Activated naive CD8-positive, alpha-beta T cell treated with anti-CD3 and anti-CD28 coated beads, Interleukin-2, amount 50 U/mL, for 24 hours (primary cell): ENCODE results near the gene ATP8B2.
"Not testable (repeated sequence)": the region's sequence is repeated elsewhere in the genome, so short reads cannot be mapped to it uniquely, and the experiment has no call there.

Experiments
- ATAC-seq: fragments of 150-1000 bp; cut with Tn5 transposase; one replicate; pipeline ENCODE4 v1.10.0; 2021
- DNase-seq: peaks from one replicate; pipeline ENCODE4 v3.0.0; 2021
- H3K27ac Mint-ChIP-seq: one replicate; pipeline ENCODE4 v1.8.0; 2021; ENCODE audit warnings: mild to moderate bottlenecking, mixed read lengths
- H3K27me3 Mint-ChIP-seq: one replicate; pipeline ENCODE4 v1.8.0; 2021; ENCODE audit warnings: mixed read lengths
- H3K36me3 Mint-ChIP-seq: one replicate; pipeline ENCODE4 v1.8.0; 2021; ENCODE audit warnings: low read depth, mixed read lengths
- H3K4me1 Mint-ChIP-seq: one replicate; pipeline ENCODE4 v1.8.0; 2021; ENCODE audit warnings: mixed read lengths
- H3K4me3 Mint-ChIP-seq: one replicate; pipeline ENCODE4 v1.8.0; 2021; ENCODE audit warnings: mild to moderate bottlenecking, moderate library complexity, mixed read lengths
- H3K9me3 Mint-ChIP-seq: one replicate; pipeline ENCODE4 v1.8.0; 2021; ENCODE audit warnings: mixed read lengths

Gene ATP8B2

GRCh38 chr1:154314226-154314625 is 11.1 kb upstream of the ATP8B2 start:
- H3K4me1 Mint-ChIP-seq, H3K27me3 Mint-ChIP-seq, ATAC-seq, H3K27ac Mint-ChIP-seq, H3K4me3 Mint-ChIP-seq, DNase-seq, H3K36me3 Mint-ChIP-seq: not testable (repeated sequence)
- peaks cover 17% of the 10 kb centered on the region for H3K9me3 Mint-ChIP-seq

- no peak overlapping the region for H3K4me3 Mint-ChIP-seq
Measured at GRCh38 chr1:154316704-154317103, 8.6 kb upstream of the ATP8B2 start.

DNA sequence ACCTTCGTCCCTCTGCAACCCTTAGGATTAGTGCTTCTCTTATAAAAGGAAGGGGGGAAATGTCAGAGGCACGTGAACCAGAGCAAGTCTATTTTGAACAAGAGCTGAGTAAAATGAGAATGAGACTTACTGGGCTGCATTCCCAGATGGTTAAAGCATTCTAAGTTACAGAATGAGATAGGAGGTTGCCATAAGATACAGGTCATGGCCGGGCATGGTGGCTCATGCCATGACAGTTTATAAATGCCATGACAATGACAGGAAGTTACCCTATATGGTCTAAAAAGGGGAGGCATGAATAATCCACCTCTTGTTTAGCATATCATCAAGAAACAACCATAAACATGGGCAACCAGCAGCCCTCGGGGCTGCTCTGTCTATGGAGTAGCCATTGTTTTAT is 6.9 kb upstream of the ATP8B2 start:
- no peaks in the 10 kb centered on the region for H3K4me1 Mint-ChIP-seq
- DNase-seq (no peak), ATAC-seq (no peak)

More at GRCh38 chr1:154316704-154317103, 8.6 kb upstream of the ATP8B2 start:
- Mint-ChIP-seq H3K27me3 (peaks cover 8% of the 10 kb centered on the region), H3K36me3 (peaks cover 2% of the 10 kb centered on the region), H3K4me1 (no peaks in the 10 kb centered on the region), H3K27ac (no peak overlapping the region), H3K9me3 (peaks cover 17% of the 10 kb centered on the region)
- DNase-seq = no peak
- no peak for ATAC-seq

GRCh38 chr1:154320882-154321608 is 4.3 kb upstream of the ATP8B2 start, which contains the start of gene AQP10:
Gene AQP10, plus strand, starts transcription at chr1:154321093. Its CDS starts 63 bp downstream, at chr1:154321156.
- Mint-ChIP-seq H3K9me3 (peaks cover 17% of the 10 kb centered on the region), H3K36me3 (peaks cover 2% of the 10 kb centered on the region), H3K4me1 (peaks cover 4% of the 10 kb centered on the region), H3K27me3 (peaks cover 11% of the 10 kb centered on the region), H3K4me3 (no peak within 1 kb of the TSS), H3K27ac (no peak within 1 kb of the TSS)
- DNase-seq = no peak
- ATAC-seq = no peak

More for the DNA sequence above, 6.9 kb upstream of the ATP8B2 start:
- Mint-ChIP-seq H3K27me3 (peaks cover 11% of the 10 kb centered on the region), H3K9me3 (peaks cover 17% of the 10 kb centered on the region), H3K36me3 (peaks cover 2% of the 10 kb centered on the region), H3K4me3 (no peak overlapping the region), H3K27ac (no peak overlapping the region)

DNA sequence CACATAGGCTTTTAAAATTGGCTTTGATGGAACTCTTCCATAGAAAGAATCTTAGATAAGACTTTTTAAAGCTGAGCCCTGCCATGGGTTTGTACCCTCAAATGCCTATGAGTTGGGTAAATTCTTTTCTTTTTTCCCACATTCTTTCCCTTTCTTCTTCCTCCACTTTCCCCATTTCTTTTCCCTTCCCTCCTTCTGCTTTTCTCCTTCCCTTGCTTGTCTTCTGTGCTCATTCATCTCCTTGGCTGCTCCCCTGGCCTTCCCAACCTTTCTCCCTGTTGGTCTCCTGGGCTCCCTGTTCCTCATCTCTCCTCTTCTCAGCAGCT is 3.8 kb upstream of the ATP8B2 start:
- not testable (repeated sequence) for H3K4me3 Mint-ChIP-seq, H3K36me3 Mint-ChIP-seq, ATAC-seq, DNase-seq, H3K27ac Mint-ChIP-seq, H3K4me1 Mint-ChIP-seq
- Mint-ChIP-seq H3K9me3 (peaks cover 13% of the 10 kb centered on the region), H3K27me3 (peaks cover 11% of the 10 kb centered on the region)

DNA sequence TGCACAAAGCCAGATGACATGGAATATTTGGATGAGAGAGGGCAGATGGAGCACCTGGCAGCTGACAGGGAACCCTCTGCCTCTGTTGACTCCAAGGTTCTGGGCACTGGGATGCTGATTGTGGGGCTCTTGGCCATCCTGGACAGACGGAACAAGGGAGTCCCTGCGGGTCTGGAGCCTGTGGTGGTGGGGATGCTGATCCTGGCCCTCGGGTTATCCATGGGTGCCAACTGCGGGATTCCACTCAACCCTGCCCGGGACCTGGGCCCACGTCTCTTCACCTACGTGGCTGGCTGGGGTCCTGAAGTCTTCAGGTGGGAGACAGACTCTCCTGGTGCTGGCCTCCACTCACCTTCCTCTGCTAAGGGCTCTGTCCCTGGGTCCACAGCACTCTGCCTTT is 1.8 kb upstream of the ATP8B2 start:
- no peak overlapping the region for H3K27ac Mint-ChIP-seq
- H3K9me3 Mint-ChIP-seq = no peaks in the 10 kb centered on the region
- peaks cover 24% of the 10 kb centered on the region for H3K4me1 Mint-ChIP-seq
- H3K4me3 Mint-ChIP-seq = no peak overlapping the region
- ATAC-seq (no peak), DNase-seq (no peak)
- H3K36me3 Mint-ChIP-seq = no peaks in the 10 kb centered on the region
- H3K27me3 Mint-ChIP-seq = peaks cover 6% of the 10 kb centered on the region

GRCh38 chr1:154324241-154324640 is 1.1 kb upstream of the ATP8B2 start:
- Mint-ChIP-seq H3K27me3 (peaks cover 6% of the 10 kb centered on the region), H3K4me1 (peaks cover 28% of the 10 kb centered on the region), H3K36me3 (no peaks in the 10 kb centered on the region), H3K27ac (peak overlapping the region; percentile 94), H3K4me3 (peak overlapping the region; percentile 98), H3K9me3 (no peaks in the 10 kb centered on the region)
- ATAC-seq = no peak
- no peak for DNase-seq

- H3K36me3 Mint-ChIP-seq = peaks cover 8% of the 10 kb centered on the region
- H3K4me1 Mint-ChIP-seq = peaks cover 44% of the 10 kb centered on the region
- DNase-seq = peak; percentile 63
- ATAC-seq = peak; percentile 5
- no peaks in the 10 kb centered on the region for H3K9me3 Mint-ChIP-seq
- H3K4me3 Mint-ChIP-seq = peak overlapping the region; percentile 98
- H3K27me3 Mint-ChIP-seq = peaks cover 6% of the 10 kb centered on the region
- peak overlapping the region; percentile 94 for H3K27ac Mint-ChIP-seq
Measured at GRCh38 chr1:154325583-154326545, 539 bp downstream of the ATP8B2 start.

- DNase-seq (peak; percentile 42), ATAC-seq (no peak)
- Mint-ChIP-seq H3K36me3 (peaks cover 14% of the 10 kb centered on the region), H3K27ac (peak overlapping the region; percentile 94), H3K4me3 (peak overlapping the region; percentile 98), H3K4me1 (peaks cover 47% of the 10 kb centered on the region), H3K27me3 (peaks cover 2% of the 10 kb centered on the region), H3K9me3 (no peaks in the 10 kb centered on the region)
Measured at GRCh38 chr1:154326546-154327465, 1.5 kb downstream of the ATP8B2 start.

GRCh38 chr1:154327466-154328317 is 2.4 kb downstream of the ATP8B2 start:
- Mint-ChIP-seq H3K36me3 (peaks cover 17% of the 10 kb centered on the region), H3K27ac (peak overlapping the region; percentile 59), H3K4me3 (peak overlapping the region; percentile 74), H3K4me1 (peaks cover 49% of the 10 kb centered on the region), H3K27me3 (no peaks in the 10 kb centered on the region), H3K9me3 (no peaks in the 10 kb centered on the region)
- DNase-seq = peak; percentile 14
- ATAC-seq = no peak

- peaks cover 49% of the 10 kb centered on the region for H3K4me1 Mint-ChIP-seq
- peaks cover 19% of the 10 kb centered on the region for H3K36me3 Mint-ChIP-seq
- ATAC-seq (peak; percentile 47), DNase-seq (peak; percentile 89)
- H3K27ac Mint-ChIP-seq = peak overlapping the region; percentile 70
- H3K9me3 Mint-ChIP-seq = no peaks in the 10 kb centered on the region
- H3K27me3 Mint-ChIP-seq = no peaks in the 10 kb centered on the region
- H3K4me3 Mint-ChIP-seq = peak overlapping the region; percentile 76
Measured at GRCh38 chr1:154328318-154329151, 3.2 kb downstream of the ATP8B2 start.

- H3K4me1 Mint-ChIP-seq = peaks cover 49% of the 10 kb centered on the region
- peak overlapping the region; percentile 76 for H3K4me3 Mint-ChIP-seq
- no peaks in the 10 kb centered on the region for H3K27me3 Mint-ChIP-seq
- no peak for DNase-seq
- peak overlapping the region; percentile 70 for H3K27ac Mint-ChIP-seq
- no peak for ATAC-seq
- peaks cover 22% of the 10 kb centered on the region for H3K36me3 Mint-ChIP-seq
- no peaks in the 10 kb centered on the region for H3K9me3 Mint-ChIP-seq
Measured at GRCh38 chr1:154329152-154329521, 3.8 kb downstream of the ATP8B2 start.
